GM18870 (cell line): ENCODE data around the gene PSMD2.

Source experiments
- ATAC-seq: cut with Tn5 transposase; IDR thresholded peaks from one replicate; pipeline ENCODE4 v1.9.1; 2021; ENCODE audit warnings: moderate library complexity; ENCODE audit not compliant: unreplicated experiment

The PSMD2 gene

DNA sequence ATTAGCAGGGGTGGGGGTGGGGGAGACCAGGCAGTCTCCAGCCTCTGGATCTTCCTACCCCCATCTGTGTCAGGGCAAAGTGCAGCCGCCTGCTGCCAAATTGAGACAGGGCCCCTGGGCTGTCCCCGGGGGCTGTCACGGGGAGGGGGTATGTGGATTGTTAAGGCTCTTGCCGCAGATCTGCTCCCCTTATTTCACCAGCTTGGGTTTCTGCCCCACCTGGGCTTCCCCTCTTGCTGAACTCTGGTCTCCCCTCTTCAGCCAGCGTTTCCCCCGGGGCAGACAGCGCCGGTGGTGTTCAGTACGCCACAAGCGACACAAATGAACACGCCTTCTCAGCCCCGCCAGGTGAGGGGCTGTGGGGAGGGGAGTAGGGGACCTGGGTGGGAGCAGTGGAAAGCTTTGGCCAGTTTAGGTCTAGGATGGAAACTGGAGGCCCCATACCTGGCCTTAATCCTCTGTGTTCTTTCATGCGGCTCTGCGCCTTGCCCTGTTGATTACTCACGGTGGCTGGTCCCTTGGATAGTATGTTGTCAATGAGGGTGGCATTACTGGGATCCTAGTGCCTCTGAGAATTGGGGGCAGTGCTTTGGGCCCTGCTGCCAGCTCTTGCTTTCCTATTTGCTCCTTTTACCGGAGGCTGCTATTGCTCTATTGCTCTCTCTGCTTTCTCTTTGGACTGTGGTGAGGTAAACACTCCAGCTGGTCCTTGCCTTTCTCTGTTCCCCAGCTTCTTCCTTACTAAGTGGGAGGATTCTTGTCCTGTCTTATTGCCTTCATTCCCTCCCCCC is 17.0 kb downstream of the PSMD2 start:
- no peak for ATAC-seq

DNA sequence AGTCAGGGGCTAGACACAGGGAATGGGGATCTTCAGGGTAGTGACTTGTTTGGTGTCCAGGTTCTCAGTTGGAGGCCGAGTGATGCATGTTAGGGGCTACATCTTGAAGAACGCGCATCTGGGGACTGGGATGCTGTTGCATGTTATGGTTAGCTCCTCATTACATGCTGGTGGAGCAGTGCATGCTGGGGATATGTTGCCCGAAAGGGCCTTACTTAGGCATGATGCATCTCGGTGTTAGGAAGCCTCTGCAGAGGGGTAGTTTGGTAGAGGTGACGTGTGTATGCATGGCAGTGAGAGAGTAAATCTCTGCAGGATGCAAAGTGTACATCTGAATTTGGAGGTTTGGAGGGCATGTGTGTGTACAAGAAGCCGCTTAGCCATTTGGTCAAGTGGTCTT is 17.8 kb downstream of the PSMD2 start:
- ATAC-seq, result no peak

DNA sequence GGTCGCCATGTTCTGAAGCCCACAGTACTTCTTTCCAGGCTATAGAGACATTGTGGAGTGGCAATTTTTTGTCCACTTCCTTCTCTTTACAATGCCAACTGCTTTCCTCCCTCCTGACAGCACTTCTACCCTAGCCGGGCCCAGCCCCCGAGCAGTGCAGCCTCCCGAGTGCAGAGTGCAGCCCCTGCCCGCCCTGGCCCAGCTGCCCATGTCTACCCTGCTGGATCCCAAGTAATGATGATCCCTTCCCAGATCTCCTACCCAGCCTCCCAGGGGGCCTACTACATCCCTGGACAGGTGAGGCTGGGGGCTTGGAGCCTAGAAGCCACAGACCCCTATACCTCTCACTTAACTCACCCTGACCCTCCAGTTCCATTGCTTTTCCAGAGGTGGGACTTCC is 18.2 kb downstream of the PSMD2 start:
- ATAC-seq, result no peak

DNA sequence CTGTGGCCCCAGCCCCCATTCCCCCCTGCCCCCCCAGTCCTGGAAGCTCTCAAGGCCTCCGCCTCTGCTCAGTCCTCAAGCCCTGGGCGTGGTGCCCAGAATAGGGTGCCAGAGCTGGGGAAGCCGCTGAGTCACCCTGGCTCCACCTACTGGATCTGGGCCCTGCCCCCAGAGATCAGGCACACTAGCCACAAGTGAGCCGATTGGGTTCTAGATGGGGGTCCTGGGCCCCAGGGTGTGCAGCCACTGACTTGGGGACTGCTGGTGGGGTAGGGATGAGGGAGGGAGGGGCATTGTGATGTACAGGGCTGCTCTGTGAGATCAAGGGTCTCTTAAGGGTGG is 21.0 kb downstream of the PSMD2 start:
- ATAC-seq, result no peak

DNA sequence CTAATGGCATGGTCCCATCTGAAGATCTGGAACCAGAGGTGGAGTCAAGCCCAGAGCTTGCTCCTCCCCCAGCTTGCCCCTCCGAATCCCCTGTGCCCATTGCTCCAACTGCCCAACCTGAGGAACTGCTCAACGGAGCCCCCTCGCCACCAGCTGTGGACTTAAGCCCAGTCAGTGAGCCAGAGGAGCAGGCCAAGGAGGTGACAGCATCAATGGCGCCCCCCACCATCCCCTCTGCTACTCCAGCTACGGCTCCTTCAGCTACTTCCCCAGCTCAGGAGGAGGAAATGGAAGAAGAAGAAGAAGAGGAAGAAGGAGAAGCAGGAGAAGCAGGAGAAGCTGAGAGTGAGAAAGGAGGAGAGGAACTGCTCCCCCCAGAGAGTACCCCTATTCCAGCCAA is 22.6 kb downstream of the PSMD2 start:
- ATAC-seq, result no peak

DNA sequence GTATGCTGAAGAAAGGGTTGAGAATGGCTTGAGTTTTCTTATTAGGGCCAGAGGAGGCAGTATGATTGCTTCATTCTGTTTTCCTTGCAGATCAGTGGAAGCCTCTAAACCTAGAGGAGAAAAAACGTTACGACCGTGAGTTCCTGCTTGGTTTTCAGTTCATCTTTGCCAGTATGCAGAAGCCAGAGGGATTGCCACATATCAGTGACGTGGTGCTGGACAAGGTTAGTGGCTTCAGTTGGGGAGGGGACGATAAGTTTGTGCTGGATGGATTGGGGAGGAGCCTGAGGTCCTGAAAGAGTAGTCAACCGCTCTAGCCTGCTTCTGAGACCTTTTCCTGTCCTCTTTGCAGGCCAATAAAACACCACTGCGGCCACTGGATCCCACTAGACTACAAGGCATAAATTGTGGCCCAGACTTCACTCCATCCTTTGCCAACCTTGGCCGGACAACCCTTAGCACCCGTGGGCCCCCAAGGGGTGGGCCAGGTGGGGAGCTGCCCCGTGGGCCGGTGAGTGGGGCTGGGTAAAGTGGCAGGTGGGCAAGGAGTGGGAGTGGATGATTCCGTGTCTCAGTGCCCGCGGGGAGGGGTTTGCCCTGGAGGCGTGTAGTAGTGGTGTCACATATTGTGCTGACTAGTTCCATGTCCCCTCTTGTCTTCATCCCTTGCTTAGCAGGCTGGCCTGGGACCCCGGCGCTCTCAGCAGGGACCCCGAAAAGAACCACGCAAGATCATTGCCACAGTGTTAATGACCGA is 23.9 kb downstream of the PSMD2 start:
- ATAC-seq, result no peak

DNA sequence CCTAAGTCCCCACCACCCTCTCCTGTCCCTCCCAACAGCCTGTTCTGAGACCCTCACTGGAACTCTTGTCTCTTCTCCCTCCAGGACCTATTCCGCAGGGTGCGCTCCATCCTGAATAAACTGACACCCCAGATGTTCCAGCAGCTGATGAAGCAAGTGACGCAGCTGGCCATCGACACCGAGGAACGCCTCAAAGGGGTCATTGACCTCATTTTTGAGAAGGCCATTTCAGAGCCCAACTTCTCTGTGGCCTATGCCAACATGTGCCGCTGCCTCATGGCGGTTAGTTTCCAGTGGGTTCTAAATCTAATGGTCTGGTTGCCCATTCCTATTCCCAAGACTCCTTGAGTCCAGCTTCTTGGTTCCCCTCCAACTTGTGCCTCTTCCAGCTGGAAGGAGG is 24.7 kb downstream of the PSMD2 start:
- ATAC-seq, result no peak

DNA sequence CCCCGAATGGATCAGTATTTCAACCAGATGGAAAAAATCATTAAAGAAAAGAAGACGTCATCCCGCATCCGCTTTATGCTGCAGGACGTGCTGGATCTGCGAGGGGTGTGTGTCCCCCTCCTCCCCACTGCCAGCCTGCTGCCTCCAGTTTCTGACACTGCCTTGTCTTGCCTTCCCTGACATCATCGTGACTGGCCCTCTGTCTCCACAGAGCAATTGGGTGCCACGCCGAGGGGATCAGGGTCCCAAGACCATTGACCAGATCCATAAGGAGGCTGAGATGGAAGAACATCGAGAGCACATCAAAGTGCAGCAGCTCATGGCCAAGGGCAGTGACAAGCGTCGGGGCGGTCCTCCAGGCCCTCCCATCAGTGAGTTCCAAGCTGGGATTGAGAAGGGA is 26.2 kb downstream of the PSMD2 start:
- no peak for ATAC-seq

DNA sequence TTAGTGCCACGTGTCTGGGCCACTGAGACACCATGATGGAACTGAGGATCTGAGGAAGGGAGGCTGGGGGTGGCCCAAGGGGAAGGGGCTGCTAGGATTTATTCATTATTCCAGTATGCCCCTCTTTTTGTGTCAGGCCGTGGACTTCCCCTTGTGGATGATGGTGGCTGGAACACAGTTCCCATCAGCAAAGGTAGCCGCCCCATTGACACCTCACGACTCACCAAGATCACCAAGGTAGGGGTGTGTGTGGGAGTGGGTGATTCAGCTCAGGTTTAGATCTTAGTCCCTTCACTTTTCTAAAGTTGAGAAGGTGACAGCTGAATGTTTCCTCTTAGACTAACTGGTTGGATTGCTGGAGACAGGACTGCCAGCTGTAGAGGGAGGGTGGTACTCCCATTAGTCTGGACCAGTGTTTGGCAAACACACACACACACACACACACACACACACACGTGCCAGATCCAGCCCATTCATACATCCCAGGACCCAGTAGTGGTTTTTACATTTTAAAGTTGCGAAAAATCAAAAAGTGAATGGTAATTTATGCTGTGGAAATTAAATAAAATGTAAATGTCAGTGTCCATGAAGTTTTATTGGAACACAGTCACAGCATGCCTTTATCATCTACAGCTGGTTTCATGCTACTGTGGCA is 26.8 kb downstream of the PSMD2 start:
- no peak for ATAC-seq

DNA sequence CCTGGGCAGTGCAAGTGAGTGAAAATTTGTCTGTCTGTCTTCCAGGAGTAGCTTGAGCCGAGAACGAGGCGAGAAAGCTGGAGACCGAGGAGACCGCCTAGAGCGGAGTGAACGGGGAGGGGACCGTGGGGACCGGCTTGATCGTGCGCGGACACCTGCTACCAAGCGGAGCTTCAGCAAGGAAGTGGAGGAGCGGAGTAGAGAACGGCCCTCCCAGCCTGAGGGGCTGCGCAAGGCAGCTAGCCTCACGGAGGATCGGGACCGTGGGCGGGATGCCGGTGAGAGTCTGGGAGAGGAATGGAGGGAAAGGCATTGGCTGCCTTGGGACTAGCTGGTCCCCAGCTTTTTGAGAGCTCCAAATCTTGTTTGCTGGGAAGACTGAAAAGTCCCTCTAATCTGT is 28.1 kb downstream of the PSMD2 start:
- no peak for ATAC-seq

DNA sequence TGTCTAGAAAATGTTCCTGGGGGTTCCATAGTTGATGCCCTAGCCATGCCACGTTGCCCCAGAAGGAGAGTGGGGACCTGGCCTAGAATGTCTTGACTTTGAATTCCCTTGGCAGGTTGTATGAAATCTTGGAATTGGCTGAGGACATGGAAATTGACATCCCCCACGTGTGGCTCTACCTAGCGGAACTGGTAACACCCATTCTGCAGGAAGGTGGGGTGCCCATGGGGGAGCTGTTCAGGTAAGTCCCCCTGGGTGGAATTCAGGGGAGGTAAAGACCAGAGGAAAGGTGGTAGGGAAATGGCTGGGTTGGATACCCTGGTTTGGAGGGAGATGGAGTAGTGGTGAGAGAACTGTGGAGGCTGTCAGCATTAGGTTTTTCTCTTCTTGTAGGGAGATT is 29.5 kb downstream of the PSMD2 start:
- ATAC-seq, result no peak

DNA sequence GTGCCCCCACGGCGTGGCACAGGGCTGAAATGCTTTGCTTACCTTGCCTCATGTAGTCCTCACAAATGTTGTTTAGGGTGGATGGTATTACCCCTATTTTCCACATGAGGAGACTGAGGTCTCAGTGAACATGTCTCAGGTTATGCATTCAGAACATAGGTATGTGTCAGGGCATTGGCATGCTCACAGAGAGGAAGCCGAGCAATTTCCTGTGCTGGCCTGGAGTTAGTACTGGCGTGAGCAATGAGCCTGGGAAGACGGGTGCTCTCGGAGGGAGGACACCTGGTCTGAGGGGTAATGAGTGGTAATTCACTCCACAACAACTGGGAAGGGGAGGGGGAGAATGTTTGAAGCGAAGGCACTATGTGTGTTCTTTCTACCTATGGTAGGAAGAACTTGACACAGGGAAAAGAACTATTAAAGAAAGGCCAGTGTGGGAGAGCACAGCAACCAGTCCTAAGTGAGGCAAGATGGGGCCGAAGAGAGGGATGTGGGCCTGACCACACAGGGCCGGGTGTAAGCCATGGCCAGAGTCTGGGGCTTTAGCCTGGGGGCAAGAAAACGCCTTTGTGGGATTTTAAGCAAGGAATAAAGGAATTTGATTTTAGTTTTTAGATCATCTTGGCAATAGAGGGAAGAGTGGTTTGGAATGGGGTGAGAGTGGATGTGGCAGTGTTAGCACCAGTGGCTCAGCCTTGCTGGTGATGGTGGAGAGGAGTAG is 33.5 kb downstream of the PSMD2 start:
- ATAC-seq, result no peak

DNA sequence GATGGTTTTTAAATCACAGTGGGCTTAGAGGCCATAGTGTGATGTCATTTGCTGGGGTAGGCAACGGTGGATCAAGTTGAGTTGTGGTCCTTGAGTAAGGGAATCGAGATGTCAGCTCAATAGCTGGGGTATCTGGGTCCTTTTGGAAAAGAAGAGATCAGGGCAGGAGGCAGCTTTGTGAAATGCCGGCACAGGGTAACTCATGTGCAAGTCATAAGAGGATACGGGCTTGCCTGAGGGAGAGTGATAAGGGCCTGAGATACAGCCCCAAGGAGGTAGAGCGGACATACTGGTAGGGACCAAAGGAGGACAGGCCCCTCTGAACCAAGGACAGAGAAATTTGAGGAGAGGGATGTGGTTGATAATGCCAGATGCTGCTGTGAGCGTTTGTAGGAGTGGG is 34.1 kb downstream of the PSMD2 start:
- ATAC-seq, result no peak

DNA sequence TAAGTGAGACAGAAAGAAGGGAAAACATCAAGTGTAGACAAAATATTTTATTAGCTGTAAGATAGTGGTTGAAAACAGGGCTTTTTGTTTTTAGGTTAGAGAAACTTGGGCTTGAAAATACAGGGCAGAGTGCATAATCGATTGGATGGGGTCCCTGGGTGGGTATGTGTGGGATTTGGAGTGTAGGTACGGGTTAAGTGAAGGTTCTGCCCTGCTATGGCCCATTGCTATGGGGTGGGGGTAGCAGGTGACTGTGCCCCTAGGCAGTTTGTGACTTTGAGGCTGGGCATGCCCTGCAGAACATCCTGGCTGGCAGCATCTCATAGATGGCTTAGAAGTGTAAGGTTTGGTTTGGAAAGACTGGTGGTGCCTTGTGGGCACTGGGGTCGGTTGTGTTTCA is 34.7 kb downstream of the PSMD2 start:
- no peak for ATAC-seq

DNA sequence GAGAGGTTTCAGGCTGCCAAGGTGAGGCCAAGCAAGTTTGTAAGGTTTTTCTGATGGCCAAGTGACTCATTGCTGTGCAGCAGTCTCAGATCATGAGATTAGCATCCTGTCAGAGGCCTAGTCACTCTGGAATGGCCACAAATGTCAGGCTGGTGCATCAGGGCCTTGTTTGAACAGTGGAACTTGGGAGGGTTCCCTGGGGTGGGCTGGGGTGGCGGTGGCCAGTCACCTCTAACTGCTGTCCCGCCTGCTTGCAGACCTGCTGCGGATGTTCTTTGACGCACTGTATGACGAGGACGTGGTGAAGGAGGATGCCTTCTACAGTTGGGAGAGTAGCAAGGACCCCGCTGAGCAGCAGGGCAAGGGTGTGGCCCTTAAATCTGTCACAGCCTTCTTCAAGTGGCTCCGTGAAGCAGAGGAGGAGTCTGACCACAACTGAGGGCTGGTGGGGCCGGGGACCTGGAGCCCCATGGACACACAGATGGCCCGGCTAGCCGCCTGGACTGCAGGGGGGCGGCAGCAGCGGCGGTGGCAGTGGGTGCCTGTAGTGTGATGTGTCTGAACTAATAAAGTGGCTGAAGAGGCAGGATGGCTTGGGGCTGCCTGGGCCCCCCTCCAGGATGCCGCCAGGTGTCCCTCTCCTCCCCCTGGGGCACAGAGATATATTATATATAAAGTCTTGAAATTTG is 35.6 kb downstream of the PSMD2 start:
- no peak for ATAC-seq

DNA sequence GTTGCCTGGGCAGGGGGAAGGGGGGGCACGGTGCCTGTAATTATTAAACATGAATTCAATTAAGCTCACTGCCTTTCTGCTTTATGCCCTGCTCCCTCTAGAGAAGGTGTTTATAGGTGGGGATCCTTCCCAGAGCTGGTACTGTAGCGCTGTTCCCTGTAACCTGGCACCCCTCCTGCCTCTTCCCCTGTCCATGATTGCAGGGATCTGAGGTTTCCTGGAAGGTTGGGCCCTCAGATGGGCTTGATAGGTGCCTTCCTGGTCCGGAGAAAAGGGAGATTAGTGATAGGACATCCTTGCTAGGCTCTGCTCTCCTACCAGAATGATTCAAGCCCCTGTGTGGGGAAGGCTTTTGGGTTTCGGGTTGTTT is 36.2 kb downstream of the PSMD2 start:
- ATAC-seq, result no peak

DNA sequence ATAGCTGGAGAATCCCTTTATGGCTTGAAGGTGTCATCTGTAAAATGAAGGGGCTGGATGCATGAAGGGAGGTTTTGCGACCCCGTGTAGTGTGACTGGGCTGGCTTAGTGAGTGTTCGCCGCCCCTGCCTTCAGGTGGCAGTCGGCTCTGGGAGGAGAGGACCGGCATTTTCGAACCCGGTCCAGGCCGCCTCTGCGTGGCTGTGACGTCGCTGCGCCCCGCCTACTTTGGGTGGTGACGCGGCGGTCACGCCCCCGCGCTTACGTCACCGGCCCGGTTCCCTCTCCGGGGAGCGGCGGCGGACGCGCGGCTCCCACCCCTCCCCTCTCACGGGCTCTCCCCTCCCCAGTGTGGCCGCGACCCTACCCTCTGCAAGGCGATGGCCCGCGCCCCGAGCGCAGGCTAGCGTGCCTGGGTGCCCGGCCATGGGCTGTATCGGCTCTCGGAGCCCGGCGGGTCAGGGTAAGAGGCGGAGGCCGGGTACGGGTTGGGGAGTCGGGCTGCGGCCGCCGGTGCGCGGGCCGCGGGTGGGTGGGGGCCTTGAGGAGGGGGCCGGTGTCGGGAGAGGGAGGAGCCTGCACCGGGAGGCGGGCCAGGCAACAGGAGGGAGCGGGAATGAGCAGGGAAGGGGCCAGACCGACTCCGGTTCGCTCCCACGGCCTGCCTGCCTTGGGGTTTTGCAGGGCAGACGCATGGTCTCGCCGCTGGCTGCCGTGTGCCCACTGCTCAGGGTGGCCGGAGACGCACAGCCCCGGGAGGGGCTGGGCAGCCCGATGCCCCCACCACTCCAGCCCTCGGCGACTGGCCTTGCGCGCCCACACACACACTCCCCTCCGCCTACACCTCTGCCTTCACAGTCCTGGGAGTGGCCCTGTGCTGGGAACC is 36.9 kb downstream of the PSMD2 start:
- ATAC-seq, result no peak

DNA sequence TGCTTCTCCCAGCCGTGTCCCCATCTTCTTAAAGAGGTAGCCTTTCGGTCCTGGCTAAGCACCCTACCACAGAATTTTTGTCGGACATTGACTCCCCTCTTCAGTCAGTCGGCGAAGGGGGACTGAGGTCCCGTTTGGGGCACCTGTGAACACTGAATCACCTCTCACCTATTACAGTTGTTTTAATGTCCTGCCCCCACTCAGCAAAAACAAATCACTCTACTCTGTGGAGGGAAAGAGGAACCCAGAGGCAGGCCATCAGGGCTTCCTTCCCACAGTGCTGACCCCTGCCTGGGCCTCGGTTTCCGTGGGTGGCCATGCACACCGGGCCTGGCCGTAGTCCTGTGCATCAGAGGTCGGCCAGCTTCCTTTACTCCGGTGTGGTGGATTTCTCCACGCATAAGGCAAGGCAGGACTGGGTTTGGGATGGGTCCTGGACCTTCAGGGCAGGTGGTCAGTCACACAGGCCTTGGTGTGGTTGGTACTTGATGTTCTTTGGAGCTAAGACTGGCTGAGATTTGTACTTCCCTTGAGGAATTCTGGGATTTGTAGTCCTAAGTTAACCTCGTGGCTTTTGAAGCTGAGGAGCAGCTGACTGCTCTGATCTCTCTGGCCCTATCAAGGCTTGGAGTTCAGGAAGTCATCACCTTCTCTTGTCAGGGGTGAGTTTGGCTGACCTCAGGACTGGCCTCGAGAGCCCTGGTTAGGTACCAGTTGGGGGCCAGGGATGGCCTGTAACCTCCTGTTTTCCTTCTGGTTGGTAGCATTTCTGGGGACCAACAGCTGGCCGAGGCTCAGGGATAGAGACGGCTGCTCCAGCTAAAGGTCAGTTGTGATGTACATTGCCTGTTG is 37.7 kb downstream of the PSMD2 start:
- ATAC-seq, result no peak

DNA sequence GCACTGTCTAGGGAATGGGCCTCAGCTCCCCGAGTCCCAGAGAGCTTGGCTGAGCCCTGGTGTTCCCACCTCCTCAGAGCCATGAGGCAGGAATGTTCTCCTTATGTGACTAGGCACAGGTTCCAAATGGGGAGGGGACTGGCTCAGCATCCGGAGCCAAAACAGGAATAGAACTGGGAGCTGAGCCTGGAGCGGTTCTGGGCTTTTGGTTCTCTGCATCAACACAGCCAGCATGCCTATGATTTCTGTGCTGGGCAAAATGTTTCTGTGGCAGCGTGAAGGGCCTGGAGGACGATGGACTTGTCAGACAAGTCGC is 38.3 kb downstream of the PSMD2 start, which contains the start of gene FAM131A:
TSS of gene FAM131A (plus strand) at position 202 of the 316 bp plus-strand sequence. CDS start at position 233, 31 bp downstream.
- no peak for ATAC-seq
